GM13977 (cell line): Measurements from ENCODE around the gene DDX1.

ENCODE experiments used
- DNase-seq: peaks from one replicate; pipeline ENCODE4 v3.0.0; 2012; ENCODE audit warnings: low spot score
- CTCF ChIP-seq: IDR thresholded peaks from 2 replicates; pipeline ENCODE4 v1.5.1; 2012; ENCODE audit warnings: mild to moderate bottlenecking, control low read depth; ENCODE audit not compliant: insufficient read depth; ENCODE audit errors: extremely low read depth, missing control alignments
- in situ Hi-C: fragments of 300-500 bp; cut with MboI; formaldehyde crosslinking; loops from one replicate; pipeline ENCODE4 v1.12.0; 2022; ENCODE audit warnings: low sequenced_read_pairs, low pct_unique_long_range_greater_than_20kb, mixed read lengths, inconsistent platforms; ENCODE audit not compliant: unreplicated experiment

DDX1 gene

GRCh38 chr2:15666861-15667808 lies 75.5 kb downstream of the DDX1 start:
- in situ Hi-C loops: no loop called here
- DNase-seq: no peak

GRCh38 chr2:15667809-15668556 lies 76.3 kb downstream of the DDX1 start:
- no peak for DNase-seq
- in situ Hi-C loops: no loop called here
- TF ChIP-seq CTCF: no peak

More at GRCh38 chr2:15666861-15667808, 75.5 kb downstream of the DDX1 start:
- no peak for TF ChIP-seq CTCF

GRCh38 chr2:15668611-15669305 lies 77.1 kb downstream of the DDX1 start:
- no peak for TF ChIP-seq CTCF
- DNase-seq: no peak
- in situ Hi-C loops: no loop called here

GRCh38 chr2:15669375-15669910 lies 77.8 kb downstream of the DDX1 start:
- no peak for DNase-seq
- in situ Hi-C loops: no loop called here
- no peak for TF ChIP-seq CTCF

GRCh38 chr2:15670469-15670868 lies 78.8 kb downstream of the DDX1 start:
- no peak for DNase-seq
- TF ChIP-seq CTCF: no peak
- in situ Hi-C loops: no loop called here

- TF ChIP-seq CTCF: no peak
- DNase-seq: no peak
- in situ Hi-C loops: no loop called here
Observed at GRCh38 chr2:15670981-15671380, 79.3 kb downstream of the DDX1 start.
